ENCODE measurements around the gene MDN1.

DNA sequence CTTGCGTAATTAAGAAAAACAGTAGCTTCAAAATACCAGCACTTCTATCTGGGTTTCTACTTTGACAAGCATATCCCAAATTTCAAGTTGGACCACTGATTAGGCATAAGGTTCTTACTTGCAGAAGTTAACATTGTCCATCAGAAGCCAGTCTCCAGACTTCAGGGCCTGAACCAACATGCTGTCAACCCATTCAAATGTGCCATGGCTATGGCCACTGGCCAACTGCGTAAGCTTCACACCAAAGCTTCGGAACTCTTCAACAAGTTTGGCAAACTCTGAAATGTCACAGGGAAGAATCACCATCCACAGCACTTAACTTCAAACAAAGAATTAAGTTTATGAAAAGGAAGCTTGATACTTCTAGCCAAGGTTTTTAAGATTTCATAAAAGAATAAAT is 103.1 kb downstream of the MDN1 start:
- TF ChIP-seq GATA2 (IDR thresholded peaks at IDR 0.05; ENCODE audit: low read depth, low read length) (no peak), GATA3 (IDR thresholded peaks at IDR 0.05; ENCODE audit: low read depth, low read length) (no peak)

Measured in SH-SY5Y (cell line).